ENCODE results near the gene TXN2.
"Not testable (repeated sequence)": the region's sequence is repeated elsewhere in the genome, so short reads cannot be mapped to it uniquely, and the experiment has no call there.

The TXN2 gene

DNA sequence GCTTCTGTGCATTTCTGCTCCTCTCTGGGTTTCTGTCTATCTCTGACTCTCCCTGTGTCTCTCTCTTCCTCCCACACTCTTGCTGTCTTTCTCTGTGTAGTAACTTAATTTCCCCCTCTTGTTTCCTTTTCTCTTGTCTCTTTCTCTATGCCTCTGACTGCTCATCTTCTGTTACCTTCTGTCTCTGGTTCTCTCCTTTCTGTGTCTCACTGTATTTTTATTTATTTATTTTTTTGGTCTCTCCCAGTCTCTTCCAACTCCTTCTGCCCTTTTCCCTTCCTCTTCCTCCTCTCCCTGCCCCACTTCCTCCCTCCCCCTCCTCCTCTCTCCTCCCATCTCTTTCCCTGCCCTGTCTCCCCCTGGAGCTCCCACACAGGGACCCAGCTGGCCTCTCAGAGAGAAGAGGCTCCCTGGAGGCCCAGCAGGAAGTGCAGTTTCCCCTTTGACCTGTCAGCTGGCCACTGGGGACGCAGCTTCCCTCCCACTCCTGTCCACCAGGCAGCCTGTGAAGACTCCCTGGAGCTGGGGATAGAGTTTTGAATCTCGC lies 55.4 kb downstream of the TXN2 start:
- DNase-seq = no peak

DNA sequence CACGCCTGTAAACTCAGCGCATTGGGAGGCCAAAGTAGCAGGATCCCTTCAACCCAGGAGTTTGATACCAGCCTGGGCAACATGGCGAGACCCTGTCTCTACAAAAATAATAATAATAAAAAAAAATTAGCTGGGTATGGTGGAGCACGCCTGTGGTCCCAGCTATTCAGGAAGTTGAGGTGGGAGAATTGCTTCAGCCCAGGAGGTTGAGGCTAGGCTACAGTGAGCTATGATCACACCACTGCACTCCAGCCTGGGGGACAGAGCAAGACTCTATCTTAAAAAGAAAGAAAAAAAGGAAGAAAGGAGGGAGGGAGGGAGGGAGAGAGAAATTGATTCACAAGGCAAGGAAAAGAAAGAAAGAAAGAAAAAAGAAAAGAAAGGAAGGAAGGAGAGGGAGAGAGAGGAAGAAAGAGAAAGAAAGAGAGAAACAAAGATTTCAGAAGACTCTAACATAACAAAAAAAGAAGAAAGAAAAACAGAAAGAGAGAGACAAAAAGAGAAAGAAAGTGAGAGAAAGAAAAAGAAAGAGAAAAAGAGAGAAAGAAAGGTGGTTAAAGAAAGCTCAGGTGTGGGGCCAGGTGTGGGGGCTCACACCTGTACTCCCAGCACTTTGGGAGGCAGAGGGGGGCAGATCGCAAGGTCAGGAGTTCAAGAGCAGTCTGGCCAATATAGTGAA lies 56.4 kb downstream of the TXN2 start:
- no peak for DNase-seq

DNA sequence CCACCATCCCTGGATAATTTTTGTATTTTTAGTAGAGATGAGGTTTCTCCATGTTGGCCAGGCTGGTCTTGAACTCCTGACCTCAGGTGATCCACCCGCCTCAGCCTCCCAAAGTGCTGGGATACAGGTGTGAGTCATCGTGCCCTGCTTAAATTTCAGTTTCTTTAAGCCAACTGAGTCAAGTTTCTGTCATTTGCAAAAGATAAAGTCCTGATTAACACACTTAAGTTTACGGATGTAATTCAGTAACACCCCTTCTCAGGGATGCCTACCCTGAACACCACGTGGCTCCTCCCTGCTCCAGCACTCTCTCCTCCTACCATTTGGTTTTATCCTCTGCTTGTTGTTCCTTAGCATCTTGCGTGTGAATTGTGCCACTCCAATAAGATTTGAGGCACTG lies 57.0 kb downstream of the TXN2 start:
- DNase-seq = not testable (repeated sequence)

DNA sequence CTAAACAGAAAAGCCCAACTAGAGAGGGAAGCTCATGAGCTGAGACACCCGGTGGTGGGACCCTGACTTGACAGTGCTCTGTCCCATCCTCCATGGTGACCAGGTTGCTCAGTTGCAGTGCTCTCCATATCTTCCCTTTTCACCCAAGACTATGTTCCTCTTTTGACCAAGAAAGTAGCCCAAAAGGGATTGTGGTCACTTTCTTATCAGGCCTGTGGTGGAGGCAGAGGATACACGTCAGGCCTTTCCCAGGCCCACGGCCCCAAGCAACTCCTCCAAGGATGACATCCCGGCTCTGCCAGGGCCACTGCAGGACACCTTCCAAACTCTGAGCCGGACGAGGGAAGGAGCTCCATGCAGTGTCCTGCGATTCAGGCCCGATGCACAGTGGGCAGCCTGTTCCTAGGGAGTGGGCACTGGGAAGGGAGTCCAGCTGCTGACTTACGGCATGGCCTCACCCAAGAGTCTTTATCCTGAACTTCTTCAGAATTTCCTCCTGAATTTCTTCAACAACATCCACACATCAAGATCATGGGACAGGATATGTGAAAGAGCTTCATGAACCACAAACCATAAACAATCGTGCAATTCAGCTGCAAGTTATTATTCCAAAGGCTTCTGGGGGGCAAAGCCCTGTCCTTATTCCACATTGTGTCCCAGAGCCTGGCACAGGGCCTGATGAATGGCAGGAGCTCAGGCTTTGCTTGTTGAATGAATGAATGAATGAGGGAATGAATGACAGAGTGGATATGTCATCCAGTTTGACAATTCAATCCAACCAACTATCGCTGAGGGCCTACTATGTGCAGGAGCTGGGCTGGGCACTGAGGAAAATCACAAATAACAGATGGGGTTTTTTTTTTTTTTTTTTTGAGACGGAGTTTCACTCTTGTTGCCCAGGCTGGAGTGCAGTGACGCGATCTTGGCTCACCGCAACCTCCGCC lies 57.7 kb downstream of the TXN2 start:
- DNase-seq = no peak

DNA sequence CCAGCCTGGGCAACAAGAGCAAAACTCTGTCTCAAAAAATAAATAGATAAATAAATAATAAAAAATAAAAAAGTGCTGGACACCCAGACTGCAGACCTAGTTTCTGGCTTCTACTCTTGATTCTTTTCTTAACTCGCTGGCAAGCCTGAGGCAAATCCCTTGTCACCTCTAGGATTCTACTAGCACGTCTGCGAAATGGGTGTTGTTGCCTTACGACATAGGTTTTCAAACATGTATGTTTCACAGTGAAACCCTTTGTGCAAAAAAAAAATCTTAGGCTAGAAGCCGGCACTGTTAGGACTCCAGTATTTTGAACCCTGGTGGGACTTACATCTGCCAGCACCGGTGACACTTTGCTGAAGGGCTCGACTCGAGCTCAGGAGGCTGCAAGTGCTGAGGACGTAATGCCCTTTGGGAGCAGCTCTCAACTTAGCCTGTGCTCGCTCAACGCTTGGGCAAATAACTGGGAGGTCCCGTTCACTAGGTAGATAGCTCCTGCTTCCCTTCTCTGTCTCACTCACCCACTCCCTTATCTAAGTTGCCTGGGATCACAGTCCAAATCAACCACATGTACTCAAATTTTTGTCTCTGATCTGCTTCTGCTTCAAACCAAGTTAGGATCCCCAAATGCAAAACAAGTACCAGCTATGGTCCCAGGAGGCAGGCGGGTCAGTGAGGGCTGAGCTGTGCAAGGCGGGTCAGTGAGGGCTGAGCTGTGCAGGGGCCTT lies 59.0 kb downstream of the TXN2 start:
- DNase-seq = no peak

DNA sequence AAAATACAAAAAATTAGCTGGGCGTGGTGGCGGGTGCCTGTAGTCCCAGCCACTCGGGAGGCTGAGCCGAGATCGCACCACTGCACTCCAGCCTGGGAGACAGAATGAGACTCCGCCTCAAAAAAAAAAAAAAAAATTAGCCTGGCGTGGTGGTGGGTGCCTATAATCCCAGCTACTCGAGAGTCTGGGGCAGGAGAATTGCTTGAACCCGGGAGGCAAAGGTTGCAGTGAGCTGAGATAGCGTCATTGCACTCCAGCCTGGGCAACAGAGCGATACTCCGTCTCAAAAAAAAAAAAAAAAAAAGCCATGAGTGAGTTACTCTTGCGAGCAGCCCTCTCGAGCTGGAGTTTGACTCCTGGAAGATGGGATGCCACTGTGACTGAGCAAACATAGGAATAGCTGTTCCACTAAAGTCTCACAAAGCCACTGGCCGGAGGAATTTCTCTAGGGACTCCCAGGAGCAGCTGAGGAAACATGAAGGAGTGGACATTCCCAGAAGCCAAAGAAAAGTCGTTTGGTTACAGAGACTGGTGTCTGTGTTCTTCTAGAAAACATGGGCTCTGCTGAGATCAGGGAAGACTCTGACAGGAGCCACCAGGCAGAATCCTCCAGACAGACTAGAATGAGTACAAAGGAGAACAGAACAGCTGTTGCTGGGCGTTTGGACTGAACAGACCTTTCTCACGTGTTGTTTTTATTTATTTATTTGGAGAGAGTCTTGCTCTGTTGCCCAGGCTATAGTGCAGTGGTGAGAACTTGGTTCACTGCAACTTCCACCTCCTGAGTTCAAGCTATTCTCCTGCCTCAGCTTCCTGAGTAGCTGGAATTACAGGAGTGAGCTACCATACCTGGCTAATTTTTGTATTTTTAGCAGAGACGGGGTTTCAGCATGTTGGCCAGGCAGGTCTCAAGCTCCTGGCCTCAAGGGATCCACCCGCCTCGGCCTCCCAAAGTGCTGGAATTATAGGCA lies 61.2 kb downstream of the TXN2 start:
- DNase-seq = no peak

DNA sequence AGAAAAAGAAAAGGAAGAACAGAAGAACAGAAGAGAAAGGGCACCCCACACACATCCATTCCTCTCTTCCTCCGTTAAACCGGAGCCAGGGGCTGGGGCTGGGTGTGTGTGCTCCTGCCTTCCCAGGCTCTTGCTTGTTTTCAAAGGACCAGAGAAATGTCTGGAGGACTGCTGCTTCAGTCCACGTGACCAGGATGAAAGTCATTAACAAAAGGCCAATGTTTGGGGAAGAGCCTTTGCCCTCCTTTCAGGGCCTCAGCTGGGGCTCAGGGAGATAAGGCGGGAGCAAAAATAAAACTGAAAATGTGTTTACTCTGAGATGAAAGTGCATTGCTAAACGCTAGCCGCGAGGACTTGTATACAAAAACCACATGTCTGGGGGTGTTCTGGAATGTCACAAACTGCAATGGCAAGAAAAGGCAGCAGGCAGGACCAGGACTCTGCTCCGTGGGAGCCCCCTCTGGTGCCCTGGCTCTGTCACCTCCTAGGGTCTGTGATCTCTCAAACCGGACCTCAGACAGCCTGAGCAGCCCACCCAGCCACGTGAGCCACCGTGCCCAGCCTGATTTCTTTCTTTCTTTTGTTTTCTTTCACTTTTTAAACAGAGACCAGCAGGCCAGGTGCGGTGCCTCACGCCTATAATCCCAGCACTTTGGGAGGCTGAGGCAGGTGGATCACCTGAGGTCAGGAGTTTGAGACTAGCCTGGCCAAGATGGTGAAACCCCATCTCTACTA lies 62.1 kb downstream of the TXN2 start:
- no peak for DNase-seq

DNA sequence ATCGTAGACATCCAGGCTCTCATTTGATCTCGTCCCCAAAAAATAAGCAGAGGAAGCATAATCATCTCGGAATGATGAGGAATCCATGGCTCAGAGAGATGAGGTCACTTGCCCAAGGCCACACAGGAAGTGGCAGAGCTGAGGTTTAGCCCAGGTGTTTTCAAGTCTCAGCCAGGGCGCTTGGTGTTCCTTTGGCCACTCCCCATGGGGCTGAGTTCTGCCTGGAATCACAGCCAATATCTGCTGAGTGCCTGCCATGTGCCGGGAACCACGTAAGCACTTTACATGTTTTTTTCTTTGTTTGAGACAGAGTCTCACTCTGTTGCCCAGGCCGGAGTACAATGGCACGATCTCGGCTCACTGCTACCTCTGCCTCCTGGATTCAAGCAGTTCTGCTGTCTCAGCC lies 64.2 kb downstream of the TXN2 start:
- no peak for DNase-seq

Measured in cortex of kidney (tissue), 1 donor.